ENCODE measurements around the gene DNAJC11.
"Not testable (repeated sequence)": the region's sequence is repeated elsewhere in the genome, so short reads cannot be mapped to it uniquely, and the experiment has no call there.

The DNAJC11 gene

DNA sequence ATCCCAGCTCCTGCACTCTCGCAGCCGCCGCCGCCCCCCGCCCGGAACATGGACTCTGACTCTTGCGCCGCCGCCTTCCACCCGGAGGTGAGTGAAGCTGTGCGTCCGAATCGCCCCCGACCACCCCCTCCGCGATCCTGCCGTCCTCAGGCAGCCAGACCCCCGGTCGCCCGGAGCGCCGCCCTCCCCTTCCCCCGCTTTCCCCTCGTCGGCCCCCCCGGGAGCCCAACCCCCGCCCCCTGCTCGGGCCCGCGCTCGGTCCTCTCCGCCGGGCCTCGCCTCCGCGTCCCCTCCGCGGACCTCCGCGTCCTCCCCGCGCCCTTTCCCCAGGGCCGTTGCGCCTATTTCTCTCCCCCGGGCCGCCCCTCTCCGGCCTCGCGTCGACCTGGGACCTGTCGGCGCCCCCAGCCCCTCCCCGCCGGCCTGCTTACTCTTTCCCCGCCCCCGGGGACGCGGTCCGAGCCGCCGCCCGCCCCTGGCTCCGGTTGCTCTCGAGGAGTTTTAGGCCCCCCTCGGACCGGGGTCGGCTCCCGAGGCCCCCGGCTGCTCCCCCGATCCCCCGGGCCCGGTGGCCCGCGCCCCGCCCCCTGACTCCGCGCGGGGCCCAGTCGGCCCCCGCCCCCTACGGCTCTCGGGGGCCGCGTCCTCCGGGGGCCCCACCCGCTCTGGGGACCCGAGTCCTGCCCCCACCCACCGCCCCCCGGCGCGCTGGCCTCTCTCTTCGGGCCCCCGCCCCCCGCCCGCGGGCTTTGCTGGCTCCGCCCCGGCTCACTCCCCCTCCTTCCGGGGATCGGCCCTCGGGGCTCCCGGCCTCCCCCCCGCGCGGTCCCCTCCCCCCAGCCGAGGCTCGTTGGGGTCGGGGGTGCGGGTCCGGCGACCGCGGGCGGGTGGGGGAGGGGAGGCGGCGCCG lies 87.3 kb downstream of the DNAJC11 start:
- peak in 38 of 42 donors; percentile 26 to 83 (median 62) for DNase-seq
- intact Hi-C loops (cut with DNase I) = no loop called here

- intact Hi-C loops (cut with DNase I) = no loop called here
- peak; percentile 97 to 100 (median 100) for DNase-seq
These were observed 88.1 kb downstream of the DNAJC11 start, which contains the start of gene PHF13 for GRCh38 chr1:6613361-6614018. PHF13 (plus strand) TSS chr1:6613731; CDS start chr1:6614067, 336 bp downstream.

DNA sequence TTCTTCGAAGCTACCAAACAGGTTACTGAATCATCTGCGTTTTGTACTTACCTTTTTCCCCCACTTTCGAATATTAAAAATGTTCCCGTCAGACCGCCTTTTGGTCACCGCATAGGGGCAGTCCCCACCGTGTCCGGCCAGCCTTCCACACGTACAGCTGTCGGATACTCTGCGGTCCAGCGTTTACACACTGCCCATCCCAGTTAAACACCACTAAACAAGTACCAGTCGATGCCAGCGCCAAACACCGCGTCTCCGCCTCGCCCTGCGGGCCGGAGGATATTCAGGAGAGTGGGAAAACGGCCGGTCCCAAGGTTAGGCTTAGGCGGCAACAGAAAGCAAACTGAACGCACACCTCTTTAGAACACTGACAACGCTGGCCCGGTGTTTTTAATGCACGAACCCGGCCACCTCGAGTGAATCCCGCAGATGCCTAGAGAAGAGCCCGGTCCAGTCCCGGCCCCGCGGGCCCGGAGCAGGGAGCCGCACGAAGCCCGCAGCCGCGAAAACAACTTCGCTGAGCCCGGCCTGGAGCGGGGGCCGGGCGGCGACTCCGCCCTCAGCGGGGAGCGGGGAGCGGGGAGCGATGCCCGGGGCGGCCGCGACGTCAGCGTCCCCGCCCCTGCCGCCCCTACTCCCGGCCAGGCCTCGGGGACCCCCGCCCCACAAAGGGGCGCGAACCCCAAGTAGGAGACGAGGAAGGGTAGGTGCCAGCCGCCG lies 88.8 kb downstream of the DNAJC11 start:
- peak in 24 of 42 donors; percentile 13 to 68 (median 44) for DNase-seq

DNA sequence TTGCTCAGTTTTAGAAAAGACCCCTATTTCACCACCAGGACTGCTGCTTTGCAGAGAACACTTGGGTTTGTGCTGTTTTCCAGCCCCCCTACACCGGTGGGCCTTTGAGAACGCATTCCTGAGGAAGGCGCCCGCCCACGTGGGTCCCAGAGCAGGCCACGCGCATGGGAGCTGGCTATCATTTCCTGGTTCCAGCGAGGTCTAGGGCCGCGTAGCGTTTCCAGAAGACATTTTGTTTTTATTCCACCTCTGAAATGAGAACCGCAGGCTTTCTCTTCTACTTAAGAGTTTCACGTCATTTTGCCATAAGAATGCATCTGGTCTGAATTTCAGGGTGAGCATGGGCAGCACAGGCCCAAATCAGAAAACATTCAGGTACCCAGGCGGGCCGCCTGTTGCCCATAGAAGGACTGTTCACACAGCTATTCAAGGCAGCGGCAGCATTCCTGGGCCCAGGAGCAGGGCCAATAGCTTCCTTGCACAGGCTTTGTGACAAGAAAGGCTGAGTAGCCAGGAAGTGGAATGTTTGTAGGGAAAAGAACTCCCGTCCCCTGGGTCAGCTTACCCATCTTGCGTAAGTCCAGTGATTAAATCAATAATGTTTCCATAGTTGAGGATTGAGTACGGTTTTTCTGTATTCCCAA lies 97.6 kb downstream of the DNAJC11 start:
- DNase-seq = peak in 35 of 42 donors; percentile 20 to 81 (median 58)
- intact Hi-C loops (cut with DNase I) = loop anchor here (10.0 kb wide), 1 partner anchor 49 kb away; the partner anchor contains the start of genes NOL9 and TAS1R1

More for the DNA sequence above, 88.8 kb downstream of the DNAJC11 start:
- intact Hi-C loops (cut with DNase I) = no loop called here

- peak in 38 of 42 donors; percentile 34 to 87 (median 64) for DNase-seq
- intact Hi-C loops (cut with DNase I) = loop anchor here (10.0 kb wide), 1 partner anchor 49 kb away; the partner anchor contains the start of genes NOL9 and TAS1R1
These were observed 98.2 kb downstream of the DNAJC11 start for GRCh38 chr1:6603238-6603914.

DNA sequence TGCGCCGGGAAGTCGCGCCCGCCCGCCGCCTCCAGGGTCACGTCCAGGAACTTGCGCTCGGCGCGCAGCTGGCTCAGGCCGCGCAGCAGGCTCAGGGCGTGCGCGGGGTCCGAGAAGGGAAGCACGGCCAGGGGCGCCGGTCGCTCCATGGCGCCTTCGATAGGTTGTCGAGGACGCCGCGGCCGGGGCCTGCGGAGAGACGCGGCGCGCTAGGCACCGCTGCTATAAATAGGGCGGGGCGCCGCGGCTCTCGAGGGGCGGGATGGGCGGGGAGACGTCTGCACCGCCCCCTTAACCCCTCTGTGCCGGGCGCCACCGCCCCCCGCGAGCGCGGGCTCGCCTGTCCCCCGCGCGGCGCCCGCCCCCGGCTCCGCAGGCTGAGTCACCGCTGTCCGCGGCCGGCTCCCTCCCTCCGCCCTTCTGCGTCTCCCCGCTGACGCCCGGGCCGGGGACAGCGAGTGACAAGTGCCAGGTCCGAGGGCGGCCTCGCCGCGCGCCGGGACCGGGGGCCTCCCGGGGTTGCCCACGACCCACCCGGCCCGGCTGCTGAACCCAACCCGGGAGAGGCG lies 98.9 kb downstream of the DNAJC11 start, which contains the start of gene KLHL21:
TSS of gene KLHL21 (minus strand) at position 201 of the 569 bp plus-strand sequence. CDS start at position 149, 52 bp downstream.
- intact Hi-C loops (cut with DNase I) = loop anchor here (10.0 kb wide), 1 partner anchor 48 kb away; the partner anchor contains the start of genes NOL9 and TAS1R1
- DNase-seq = peak; percentile 40 to 97 (median 90)

GRCh38 chr1:6601923-6602668 lies 99.5 kb downstream of the DNAJC11 start:
- DNase-seq = peak in 32 of 42 donors; percentile 24 to 73 (median 50)
- intact Hi-C loops (cut with DNase I) = loop anchor here (10.0 kb wide), 1 partner anchor 47 kb away; the partner anchor contains the start of genes NOL9 and TAS1R1

GRCh38 chr1:6601049-6601922 lies 100.3 kb downstream of the DNAJC11 start:
- intact Hi-C loops (cut with DNase I) = loop anchor here (10.0 kb wide), 1 partner anchor 46 kb away; the partner anchor contains the start of genes NOL9 and TAS1R1
- peak in 41 of 42 donors; percentile 39 to 89 (median 72) for DNase-seq

- intact Hi-C loops (cut with DNase I) = loop anchor here (10.0 kb wide), 1 partner anchor 46 kb away; the partner anchor contains the start of genes NOL9 and TAS1R1
- DNase-seq = peak in 5 of 42 donors; percentile 12 to 53 (median 22)
These were observed 101.1 kb downstream of the DNAJC11 start for GRCh38 chr1:6600410-6601048.

GRCh38 chr1:6599991-6600390 lies 101.6 kb downstream of the DNAJC11 start:
- DNase-seq = not testable (repeated sequence)
- intact Hi-C loops (cut with DNase I) = loop anchor here (10.0 kb wide), 1 partner anchor 45 kb away; the partner anchor contains the start of genes NOL9 and TAS1R1

- intact Hi-C loops (cut with DNase I) = no loop called here
- peak in 35 of 42 donors; percentile 32 to 82 (median 60) for DNase-seq
These were observed 102.3 kb downstream of the DNAJC11 start for GRCh38 chr1:6599141-6599975.

GRCh38 chr1:6597777-6598131 lies 103.9 kb downstream of the DNAJC11 start:
- no peak for DNase-seq
- intact Hi-C loops (cut with DNase I) = no loop called here

DNA sequence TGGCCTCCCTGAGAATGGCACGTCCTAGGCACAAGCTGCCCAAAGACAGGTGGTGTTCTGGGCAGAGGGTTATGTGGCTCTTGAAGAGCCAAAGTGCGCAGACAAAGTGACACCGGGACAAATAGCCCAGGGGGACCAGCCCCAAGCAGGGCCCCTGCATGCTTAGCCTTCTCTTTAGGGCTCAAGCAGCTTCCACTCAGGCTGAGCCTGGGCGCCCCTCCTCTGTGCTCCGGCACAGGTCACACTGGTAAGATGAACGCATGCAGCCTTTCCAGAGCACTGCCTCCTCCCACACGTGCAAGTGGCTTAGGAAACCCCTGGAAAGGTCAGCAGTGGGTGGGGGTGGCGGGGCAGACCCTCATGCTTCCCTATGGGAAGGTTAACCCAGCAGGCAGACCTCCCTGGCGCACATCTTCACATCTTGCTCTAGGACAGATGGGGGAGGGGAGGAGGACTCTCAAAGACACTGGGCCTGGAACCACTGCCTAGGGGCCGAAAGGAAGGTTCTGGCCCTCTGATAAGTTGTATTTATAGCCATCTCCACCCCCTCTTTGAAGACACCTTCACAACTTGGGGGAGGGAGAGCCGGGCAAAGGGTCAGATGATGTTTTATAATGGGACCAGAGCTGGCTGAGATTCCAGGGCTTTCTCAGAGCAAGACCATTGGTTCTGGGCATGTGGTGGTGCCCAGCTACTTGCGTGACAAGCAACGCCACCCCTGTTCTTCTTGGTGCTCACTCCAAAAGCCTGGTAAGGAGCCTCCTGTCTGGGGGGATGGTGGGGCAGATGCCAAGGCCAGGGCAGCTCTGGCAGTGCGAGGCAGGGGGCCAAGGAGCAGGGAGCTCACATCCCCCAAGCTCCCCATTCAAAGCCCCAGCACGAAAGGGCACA lies 104.5 kb downstream of the DNAJC11 start:
- no peak for DNase-seq
- intact Hi-C loops (cut with DNase I) = no loop called here
